ENCODE results near the gene FLNA.
"Not testable (repeated sequence)": the region's sequence is repeated elsewhere in the genome, so short reads cannot be mapped to it uniquely, and the experiment has no call there.

Gene FLNA

GRCh38 chrX:154374313-154375155 lies at the start of gene FLNA:
TSS of gene FLNA (minus strand) at chrX:154374634. CDS start at chrX:154371245, 3,389 bp downstream.
- no peak for DNase-seq

GRCh38 chrX:154420402-154420756 lies 45.9 kb upstream of the FLNA start:
- DNase-seq: no peak

- DNase-seq: no peak
Measured at GRCh38 chrX:154419688-154420401, 45.4 kb upstream of the FLNA start.

- DNase-seq: no peak
Measured at GRCh38 chrX:154419189-154419588, 44.8 kb upstream of the FLNA start.

GRCh38 chrX:154417157-154417556 lies 42.7 kb upstream of the FLNA start:
- peak; percentile 24 for DNase-seq

- DNase-seq: no peak
Measured at GRCh38 chrX:154413142-154413541, 38.7 kb upstream of the FLNA start.

- DNase-seq: no peak
Measured at GRCh38 chrX:154412468-154412867, 38.0 kb upstream of the FLNA start.

GRCh38 chrX:154411981-154412340 lies 37.5 kb upstream of the FLNA start:
- DNase-seq: no peak

- DNase-seq: no peak
Measured at GRCh38 chrX:154409222-154409871, 34.9 kb upstream of the FLNA start, which contains the start of gene DNASE1L1. TSS of gene DNASE1L1 (minus strand) at chrX:154409254. CDS start at chrX:154405568, 3,686 bp downstream.

- DNase-seq: no peak
Measured at GRCh38 chrX:154408659-154409221, 34.3 kb upstream of the FLNA start.

- no peak for DNase-seq
Measured at GRCh38 chrX:154404625-154405192, 30.3 kb upstream of the FLNA start.

GRCh38 chrX:154403858-154404257 lies 29.4 kb upstream of the FLNA start:
- no peak for DNase-seq

GRCh38 chrX:154403192-154403591 lies 28.8 kb upstream of the FLNA start:
- no peak for DNase-seq

GRCh38 chrX:154402622-154403127 lies 28.2 kb upstream of the FLNA start:
- DNase-seq: no peak

GRCh38 chrX:154401918-154402621 lies 27.6 kb upstream of the FLNA start:
- no peak for DNase-seq

GRCh38 chrX:154401045-154401799 lies 26.8 kb upstream of the FLNA start:
- no peak for DNase-seq

GRCh38 chrX:154400369-154400817 lies 26.0 kb upstream of the FLNA start:
- DNase-seq: not testable (repeated sequence)

- no peak for DNase-seq
Measured at GRCh38 chrX:154399527-154400368, 25.3 kb upstream of the FLNA start.

GRCh38 chrX:154398668-154399526 lies 24.5 kb upstream of the FLNA start:
- DNase-seq: peak; percentile 89
